ENCODE measurements around the gene GLP1R. TPM values are rescaled to one million over a fixed set of nuclear protein-coding genes. Genes with fewer than 3 reads are reported as not detected.
"Not testable (repeated sequence)": the region's sequence is repeated elsewhere in the genome, so short reads cannot be mapped to it uniquely, and the experiment has no call there.

Gene GLP1R
- total RNA-seq, 4 donors from 2014 or later = not detected

DNA sequence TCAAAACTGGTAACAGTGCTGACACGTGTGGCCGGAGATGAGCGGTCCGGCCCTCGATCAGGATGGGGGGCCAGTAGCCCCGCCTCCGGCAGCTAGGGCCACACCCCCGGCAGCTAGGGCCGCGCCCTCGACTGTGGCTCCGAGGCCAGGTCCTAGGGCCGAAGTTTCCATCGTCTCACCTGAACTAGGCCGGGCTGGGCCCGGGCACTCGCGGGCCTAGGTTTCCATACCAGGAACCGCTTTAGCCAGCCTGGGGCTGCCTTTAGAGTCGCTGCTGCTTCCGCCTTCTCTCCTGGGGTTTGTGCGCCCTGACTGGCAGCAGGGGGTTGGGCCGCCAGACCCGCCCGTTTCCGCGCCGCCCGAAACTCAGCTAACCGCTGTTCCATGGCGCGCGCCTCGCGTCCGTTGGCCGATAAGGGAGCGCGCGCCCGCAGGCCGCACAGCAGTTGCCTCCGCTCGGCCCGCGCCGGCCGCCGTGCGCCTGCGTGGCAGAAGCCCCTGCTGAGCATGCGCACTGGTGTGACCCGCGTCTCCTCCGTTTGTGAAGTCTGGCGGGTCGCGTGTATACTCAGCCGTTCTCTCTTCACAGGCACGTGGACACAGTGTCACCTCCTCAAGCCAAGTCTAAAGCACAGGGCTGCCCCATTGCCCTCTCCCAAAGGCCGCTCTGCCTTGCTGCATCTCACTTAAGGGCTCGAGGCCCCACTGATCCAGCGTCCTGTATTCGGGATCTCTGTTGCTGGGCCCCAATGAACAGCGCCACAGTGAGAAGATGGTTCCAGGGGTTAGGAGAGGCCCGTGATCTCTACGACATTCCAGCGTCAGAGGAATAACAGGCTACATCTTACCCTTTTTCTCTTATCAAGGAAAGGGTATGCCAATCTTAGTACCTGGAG, 66.4 kb downstream of the GLP1R start, which contains the start of gene SAYSD1:
SAYSD1 (minus strand) TSS at position 483 of the 896 bp plus-strand sequence; CDS start at position 386, 97 bp downstream.
- TF ChIP-seq, protein P1, sequence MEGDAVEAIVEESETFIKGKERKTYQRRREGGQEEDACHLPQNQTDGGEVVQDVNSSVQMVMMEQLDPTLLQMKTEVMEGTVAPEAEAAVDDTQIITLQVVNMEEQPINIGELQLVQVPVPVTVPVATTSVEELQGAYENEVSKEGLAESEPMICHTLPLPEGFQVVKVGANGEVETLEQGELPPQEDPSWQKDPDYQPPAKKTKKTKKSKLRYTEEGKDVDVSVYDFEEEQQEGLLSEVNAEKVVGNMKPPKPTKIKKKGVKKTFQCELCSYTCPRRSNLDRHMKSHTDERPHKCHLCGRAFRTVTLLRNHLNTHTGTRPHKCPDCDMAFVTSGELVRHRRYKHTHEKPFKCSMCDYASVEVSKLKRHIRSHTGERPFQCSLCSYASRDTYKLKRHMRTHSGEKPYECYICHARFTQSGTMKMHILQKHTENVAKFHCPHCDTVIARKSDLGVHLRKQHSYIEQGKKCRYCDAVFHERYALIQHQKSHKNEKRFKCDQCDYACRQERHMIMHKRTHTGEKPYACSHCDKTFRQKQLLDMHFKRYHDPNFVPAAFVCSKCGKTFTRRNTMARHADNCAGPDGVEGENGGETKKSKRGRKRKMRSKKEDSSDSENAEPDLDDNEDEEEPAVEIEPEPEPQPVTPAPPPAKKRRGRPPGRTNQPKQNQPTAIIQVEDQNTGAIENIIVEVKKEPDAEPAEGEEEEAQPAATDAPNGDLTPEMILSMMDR (IDR thresholded peaks at IDR 0.05) = no peak
- peak; percentile 96 for ATAC-seq (ENCODE audit: low FRiP score)

DNA sequence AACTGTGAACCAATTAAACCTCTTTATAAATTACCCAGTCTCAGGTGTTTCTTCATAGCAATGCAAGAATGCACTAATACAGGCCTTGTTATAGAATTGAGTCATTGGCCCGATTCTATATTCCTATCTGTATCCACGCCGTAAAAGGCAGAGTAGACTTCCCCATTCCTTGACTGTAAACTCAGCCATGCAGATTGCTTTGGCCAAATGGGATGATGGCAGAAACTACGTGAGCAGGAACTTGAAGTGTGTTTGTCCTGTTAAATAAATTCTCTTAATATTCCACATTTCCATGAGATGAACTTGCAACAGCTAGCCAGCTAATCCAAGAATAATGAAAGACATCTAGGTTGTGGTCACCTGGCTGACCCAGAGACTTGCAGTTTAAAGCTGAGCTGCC, 70.3 kb downstream of the GLP1R start:
- DNase-seq (ENCODE audit: low spot score) (no peak), ATAC-seq (ENCODE audit: low FRiP score) (no peak)
- TF ChIP-seq, protein P1 (IDR thresholded peaks at IDR 0.05) = no peak

More for the DNA sequence above, 66.4 kb downstream of the GLP1R start, which contains the start of gene SAYSD1:
- peak; percentile 54 for DNase-seq (ENCODE audit: low spot score)

DNA sequence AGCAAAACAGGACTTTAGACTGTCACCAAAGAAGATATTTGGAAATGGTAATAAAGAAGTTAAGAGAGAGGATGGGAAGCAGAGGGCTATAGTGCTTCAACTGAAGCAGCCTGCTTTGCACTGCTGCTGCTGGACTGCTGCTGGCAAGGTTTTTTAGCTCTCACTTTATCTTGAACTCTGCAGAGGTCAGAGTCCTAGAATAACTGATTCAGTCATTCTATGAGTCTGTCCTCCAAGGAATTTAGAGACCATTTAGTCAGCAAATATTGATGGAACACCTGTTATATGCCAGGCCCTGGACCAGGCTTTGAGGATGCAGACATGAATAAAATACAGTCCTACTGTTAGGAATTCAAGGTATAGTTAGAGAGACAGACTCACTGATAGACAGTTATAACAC, 75.5 kb downstream of the GLP1R start:
- ATAC-seq (ENCODE audit: low FRiP score) (no peak), DNase-seq (ENCODE audit: low spot score) (no peak)
- TF ChIP-seq, protein P1 (IDR thresholded peaks at IDR 0.05) = no peak

DNA sequence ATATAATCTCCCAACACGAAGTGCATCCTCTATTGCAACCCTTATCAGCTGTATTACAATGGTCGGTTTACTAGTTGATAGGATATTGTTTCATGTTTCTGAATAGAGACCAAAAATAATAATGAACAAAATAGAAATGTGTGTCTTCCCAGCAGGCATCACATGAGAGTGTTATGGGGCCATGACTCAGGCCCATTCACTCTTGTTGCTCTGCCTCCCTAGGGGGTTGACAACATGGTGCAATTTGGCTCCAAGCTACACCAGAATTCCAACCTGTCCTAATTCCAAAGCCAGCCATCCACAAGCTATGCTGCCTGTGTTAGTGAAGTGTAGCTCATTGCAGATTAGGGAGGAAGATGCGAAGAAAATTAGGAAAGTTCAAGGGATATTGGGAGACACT, 79.5 kb downstream of the GLP1R start:
- DNase-seq (ENCODE audit: low spot score) (no peak), ATAC-seq (ENCODE audit: low FRiP score) (no peak)
- TF ChIP-seq, protein P1 (IDR thresholded peaks at IDR 0.05) = no peak

DNA sequence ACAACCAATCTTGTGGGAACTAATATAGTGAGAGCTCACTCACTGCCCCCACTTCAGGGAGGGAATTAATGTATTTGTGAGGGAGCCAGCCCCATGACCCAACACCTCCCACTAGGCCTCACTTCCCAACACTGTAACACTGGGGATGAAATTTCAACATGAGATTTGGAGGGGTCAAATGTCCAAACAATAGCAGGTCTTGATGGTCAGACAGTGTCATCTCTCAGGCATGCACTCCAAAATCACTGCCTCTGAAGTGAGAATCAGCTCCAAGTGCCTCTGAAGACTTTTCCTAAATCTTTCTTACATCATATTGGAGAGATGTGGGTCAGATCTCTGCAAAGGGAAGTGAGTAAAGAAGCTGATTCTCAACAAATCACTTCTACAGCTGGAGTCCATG, 80.3 kb downstream of the GLP1R start:
- no peak for ATAC-seq (ENCODE audit: low FRiP score)
- TF ChIP-seq, protein P1 (IDR thresholded peaks at IDR 0.05) = no peak
- no peak for DNase-seq (ENCODE audit: low spot score)

DNA sequence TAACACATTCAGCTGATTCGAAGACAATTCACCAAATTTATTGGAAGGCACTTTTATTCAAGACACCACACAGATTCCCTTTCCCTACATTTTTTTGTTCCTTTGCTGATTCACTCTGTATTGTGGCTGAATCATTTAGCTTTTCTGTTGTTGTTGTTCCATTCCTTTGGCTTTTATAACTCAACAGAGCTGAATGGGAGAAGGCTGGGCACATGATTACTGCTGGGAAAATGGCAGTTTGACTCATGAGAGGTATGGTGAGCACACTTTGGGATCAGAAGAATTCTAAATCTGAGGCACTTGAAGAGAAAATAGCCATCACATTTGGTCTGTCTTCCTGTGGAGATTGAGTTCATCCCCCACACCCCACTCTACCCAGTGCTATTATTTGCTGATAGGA, 82.1 kb downstream of the GLP1R start:
- TF ChIP-seq, protein P1 (IDR thresholded peaks at IDR 0.05) = no peak

DNA sequence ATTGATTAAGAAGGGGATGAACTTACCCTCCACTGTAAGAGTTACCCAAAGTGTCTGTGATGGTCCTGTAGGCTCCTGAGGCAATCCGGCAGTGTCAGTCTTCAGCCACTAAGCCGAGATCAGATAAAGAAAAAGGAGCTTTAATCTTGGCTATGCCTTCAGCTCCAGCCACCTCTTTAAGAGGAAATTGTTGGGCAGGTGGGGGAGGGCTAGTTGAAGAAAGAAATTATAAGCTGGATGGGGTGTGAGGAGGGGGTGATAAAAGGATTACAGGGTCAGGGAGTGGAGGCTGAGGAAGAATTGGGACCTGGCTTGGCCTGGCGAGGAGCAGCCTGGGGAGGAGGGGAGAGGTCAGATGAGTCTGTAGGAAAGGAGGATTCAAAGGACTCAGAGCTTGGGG, 86.2 kb downstream of the GLP1R start:
- not testable (repeated sequence) for DNase-seq (ENCODE audit: low spot score); ATAC-seq (ENCODE audit: low FRiP score)

More for the DNA sequence above, 82.1 kb downstream of the GLP1R start:
- no peak for DNase-seq (ENCODE audit: low spot score)
- ATAC-seq (ENCODE audit: low FRiP score) = no peak

DNA sequence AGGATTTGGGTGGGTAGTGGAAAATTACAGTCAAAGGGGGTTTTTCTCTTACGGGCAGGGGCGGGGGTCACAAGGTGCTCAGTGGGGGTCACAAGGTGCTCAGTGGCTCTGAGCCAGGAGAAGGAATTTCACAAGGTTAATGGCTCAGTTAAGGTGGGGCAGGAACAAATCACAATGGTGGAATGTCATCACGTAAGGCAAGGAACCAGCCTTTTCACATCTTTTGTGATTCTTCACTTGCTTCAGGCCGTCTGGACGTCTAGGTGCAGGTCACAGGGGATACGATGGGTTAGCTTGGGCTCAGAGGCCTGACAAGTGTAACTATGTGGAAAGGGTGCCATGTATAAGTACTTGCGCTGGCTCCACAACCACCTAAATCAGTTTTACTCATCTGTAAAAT, 87.6 kb downstream of the GLP1R start:
- not testable (repeated sequence) for ATAC-seq (ENCODE audit: low FRiP score); DNase-seq (ENCODE audit: low spot score)
